Measurements from ENCODE around the gene POU6F2.

DNA sequence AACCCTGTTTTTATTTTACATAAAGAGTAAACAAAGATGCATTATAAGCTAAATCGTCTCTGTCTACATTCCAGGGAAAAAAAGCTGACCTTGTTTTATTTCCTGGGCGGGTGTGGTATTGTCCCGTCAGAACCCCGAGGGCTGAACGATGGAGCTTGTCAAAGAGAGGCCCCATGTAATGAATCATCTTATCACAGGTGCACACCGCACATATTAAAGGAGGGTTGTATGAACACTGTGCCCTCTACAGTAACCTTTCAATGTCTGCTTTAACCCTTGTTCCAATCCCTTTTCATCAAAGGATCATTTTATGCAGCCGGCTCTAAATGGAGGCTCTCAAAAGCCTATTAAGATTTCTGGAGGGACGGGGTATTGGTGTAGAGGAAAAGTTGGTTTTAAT, 430.0 kb downstream of the POU6F2 start:
- TF ChIP-seq, protein P1, sequence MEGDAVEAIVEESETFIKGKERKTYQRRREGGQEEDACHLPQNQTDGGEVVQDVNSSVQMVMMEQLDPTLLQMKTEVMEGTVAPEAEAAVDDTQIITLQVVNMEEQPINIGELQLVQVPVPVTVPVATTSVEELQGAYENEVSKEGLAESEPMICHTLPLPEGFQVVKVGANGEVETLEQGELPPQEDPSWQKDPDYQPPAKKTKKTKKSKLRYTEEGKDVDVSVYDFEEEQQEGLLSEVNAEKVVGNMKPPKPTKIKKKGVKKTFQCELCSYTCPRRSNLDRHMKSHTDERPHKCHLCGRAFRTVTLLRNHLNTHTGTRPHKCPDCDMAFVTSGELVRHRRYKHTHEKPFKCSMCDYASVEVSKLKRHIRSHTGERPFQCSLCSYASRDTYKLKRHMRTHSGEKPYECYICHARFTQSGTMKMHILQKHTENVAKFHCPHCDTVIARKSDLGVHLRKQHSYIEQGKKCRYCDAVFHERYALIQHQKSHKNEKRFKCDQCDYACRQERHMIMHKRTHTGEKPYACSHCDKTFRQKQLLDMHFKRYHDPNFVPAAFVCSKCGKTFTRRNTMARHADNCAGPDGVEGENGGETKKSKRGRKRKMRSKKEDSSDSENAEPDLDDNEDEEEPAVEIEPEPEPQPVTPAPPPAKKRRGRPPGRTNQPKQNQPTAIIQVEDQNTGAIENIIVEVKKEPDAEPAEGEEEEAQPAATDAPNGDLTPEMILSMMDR (IDR thresholded peaks at IDR 0.05 in 4 of 5, conservative IDR thresholded peaks at IDR 0.05 in 1 of 5) = no peak
- TF ChIP-seq POLR2A (IDR thresholded peaks at IDR 0.05) = no peak
